ENCODE data around the gene SLC7A6.

DNA sequence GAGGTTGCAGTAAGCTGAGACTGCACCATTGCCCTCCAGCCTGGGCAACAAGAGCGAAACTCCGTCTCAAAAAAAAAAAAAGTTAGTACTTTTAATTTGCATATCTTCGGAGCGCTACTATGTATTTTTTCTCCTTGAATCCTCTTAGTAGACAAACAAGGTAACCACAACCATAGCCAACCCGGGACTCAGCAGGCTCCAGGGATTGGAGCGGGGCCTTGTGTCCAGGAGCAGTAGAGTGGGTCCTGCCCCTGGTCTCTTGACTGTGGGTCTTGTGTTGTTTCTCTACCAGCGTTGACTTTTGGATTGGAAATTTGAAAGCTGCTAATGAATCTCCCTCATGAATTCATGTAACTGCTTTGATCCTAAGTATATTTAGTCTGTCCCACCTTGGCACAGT, 78.8 kb downstream of the SLC7A6 start:
- TF ChIP-seq POLR2A (IDR thresholded peaks at IDR 0.05; ENCODE audit: low read length) (no peak), GATA1 (IDR thresholded peaks at IDR 0.05; ENCODE audit: low read depth, low read length) (no peak)

All from erythroblast (primary cell).